AML-193 (cell line): Measurements from ENCODE around the gene ADAMTS12.
"Not testable (repeated sequence)": the region's sequence is repeated elsewhere in the genome, so short reads cannot be mapped to it uniquely, and the experiment has no call there.

Source experiments
- DNase-seq, 2 experiments: peaks; one replicate each; lab custom pipeline; 2025; lab: John Stamatoyannopoulos, UW

Gene ADAMTS12

GRCh38 chr5:33906248-33906647, 14.5 kb upstream of the ADAMTS12 start:
- not testable (repeated sequence) for DNase-seq

GRCh38 chr5:33905381-33905780, 13.6 kb upstream of the ADAMTS12 start:
- no peak for DNase-seq

- DNase-seq: no peak
Observed at GRCh38 chr5:33903118-33903517, 11.3 kb upstream of the ADAMTS12 start.

- DNase-seq: no peak
Observed at GRCh38 chr5:33901156-33901555, 9.4 kb upstream of the ADAMTS12 start.

GRCh38 chr5:33894566-33894965, 2.8 kb upstream of the ADAMTS12 start:
- no peak for DNase-seq

GRCh38 chr5:33892620-33893137, 889 bp upstream of the ADAMTS12 start:
- DNase-seq: no peak

- no peak for DNase-seq
Observed at GRCh38 chr5:33891446-33891787, 373 bp downstream of the ADAMTS12 start.

GRCh38 chr5:33890131-33891032, 1.4 kb downstream of the ADAMTS12 start:
- no peak for DNase-seq

GRCh38 chr5:33888587-33888986, 3.2 kb downstream of the ADAMTS12 start:
- DNase-seq: no peak

- DNase-seq: no peak
Observed at GRCh38 chr5:33887268-33887667, 4.5 kb downstream of the ADAMTS12 start.

- no peak for DNase-seq
Observed at GRCh38 chr5:33886283-33886682, 5.5 kb downstream of the ADAMTS12 start.

GRCh38 chr5:33885679-33886078, 6.1 kb downstream of the ADAMTS12 start:
- DNase-seq: no peak

- no peak for DNase-seq
Observed at GRCh38 chr5:33883482-33883881, 8.3 kb downstream of the ADAMTS12 start.

- no peak for DNase-seq
Observed at GRCh38 chr5:33880319-33880718, 11.5 kb downstream of the ADAMTS12 start.

- no peak for DNase-seq
Observed at GRCh38 chr5:33877449-33877848, 14.3 kb downstream of the ADAMTS12 start.

GRCh38 chr5:33867241-33867640, 24.5 kb downstream of the ADAMTS12 start:
- DNase-seq: no peak

GRCh38 chr5:33859177-33859576, 32.6 kb downstream of the ADAMTS12 start:
- DNase-seq: not testable (repeated sequence)

- DNase-seq: no peak
Observed at GRCh38 chr5:33857037-33857436, 34.8 kb downstream of the ADAMTS12 start.

- no peak for DNase-seq
Observed at GRCh38 chr5:33855396-33855795, 36.4 kb downstream of the ADAMTS12 start.

- DNase-seq: no peak
Observed at GRCh38 chr5:33854733-33855151, 37.0 kb downstream of the ADAMTS12 start.

GRCh38 chr5:33852837-33853236, 39.0 kb downstream of the ADAMTS12 start:
- DNase-seq: no peak

GRCh38 chr5:33852319-33852718, 39.5 kb downstream of the ADAMTS12 start:
- no peak for DNase-seq

GRCh38 chr5:33850100-33850594, 41.6 kb downstream of the ADAMTS12 start:
- no peak for DNase-seq

GRCh38 chr5:33848554-33848953, 43.2 kb downstream of the ADAMTS12 start:
- no peak for DNase-seq
